Spleen (tissue), 11 donors: Measurements from ENCODE around the gene THSD4. TPM values are rescaled to one million over a fixed set of nuclear protein-coding genes. Genes with fewer than 3 reads are reported as not detected.

ENCODE experiments used
- DNase-seq: peaks from one replicate; pipeline ENCODE4 v3.0.0-alpha.2; 2020
- H3K27ac ChIP-seq, 8 donors: fragments of 200-600 bp; sonication (generic) in 7 of 8; 1 replicate in 4 of 8; 2 replicates in 4 of 8; pipeline versions ENCODE4 v1.5.0 to v1.8.0; 2016 to 2021; ENCODE audit warnings: inconsistent platforms in 4 of 8, mild to moderate bottlenecking in 4 of 8, moderate library complexity in 1 of 8
- H3K27me3 ChIP-seq, 7 donors: fragments of 200-600 bp; sonication (generic) in 6 of 7; replicated peaks in 1 of 7; 1 replicate in 4 of 7; 2 replicates in 3 of 7; pipeline versions ENCODE4 v1.5.0 to v1.8.0; 2016 to 2021; ENCODE audit warnings: inconsistent platforms in 3 of 7, mild to moderate bottlenecking in 1 of 7
- H3K36me3 ChIP-seq, 6 donors: fragments of 200-600 bp; sonication (generic) in 5 of 6; 1 replicate in 4 of 6; 2 replicates in 2 of 6; pipeline versions ENCODE4 v1.5.0 to v1.8.0; 2016 to 2021; ENCODE audit warnings: inconsistent platforms in 2 of 6
- H3K4me1 ChIP-seq, 6 donors: fragments of 200-600 bp; sonication (generic) in 5 of 6; 1 replicate in 3 of 6; 2 replicates in 3 of 6; pipeline versions ENCODE4 v1.5.0 to v1.8.0; 2016 to 2021; ENCODE audit warnings: inconsistent platforms in 3 of 6
- H3K4me3 ChIP-seq, 8 donors: fragments of 200-600 bp; sonication (generic) in 7 of 8; 1 replicate in 4 of 8; 2 replicates in 4 of 8; pipeline versions ENCODE4 v1.5.0 to v1.8.0; 2016 to 2021; ENCODE audit warnings: inconsistent platforms in 4 of 8, mild to moderate bottlenecking in 4 of 8, moderate library complexity in 2 of 8
- H3K9me3 ChIP-seq, 8 donors: fragments of 200-600 bp; sonication (generic) in 7 of 8; 1 replicate in 4 of 8; 2 replicates in 4 of 8; pipeline versions ENCODE4 v1.5.0 to v1.8.0; 2016 to 2021; ENCODE audit warnings: inconsistent platforms in 4 of 8
- CTCF ChIP-seq, 11 experiments: fragments of 200-600 bp in 7 of 11; fragments of 450-650 bp in 4 of 11; sonication (generic) in 4 of 11; IDR thresholded peaks in 8 of 11; conservative IDR thresholded peaks in 3 of 11; 1 replicate in 7 of 11; 2 replicates in 4 of 11; pipeline versions ENCODE4 v1.4.0 to v1.8.0; 2016 to 2021; ENCODE audit warnings: antibody characterized with exemption in 11 of 11, inconsistent platforms in 4 of 11, mild to moderate bottlenecking in 1 of 11
- POLR2A ChIP-seq, 3 donors: fragments of 450-650 bp; IDR thresholded peaks; one replicate each; pipeline ENCODE4 v1.5.1; 2017; ENCODE audit warnings: antibody characterized with exemption in 3 of 3, mild to moderate bottlenecking in 1 of 3
- POLR2AphosphoS5 ChIP-seq, 3 donors: sonication (generic); formaldehyde crosslinking; IDR thresholded peaks; one replicate each; pipeline ENCODE4 v1.5.1; 2017; ENCODE audit warnings: antibody characterized with exemption in 3 of 3
- WGBS, 5 donors: extraction: QIAGEN DNeasy Blood & Tissue Kit in 3 of 5; methylation state at CpG; one replicate each; pipeline versions ENCODE4 v1.1.5 to v1.1.7; 2013 to 2018; 5-methylcytosine and 5-hydroxymethylcytosine counted together
- intact Hi-C: fragments of 100-400 bp; cut with DNase I; formaldehyde crosslinking; loops from one replicate; pipeline ENCODE4 v1.15.0; 2023; ENCODE audit warnings: low total_unique reads
- polyA plus RNA-seq, 3 donors: library from polyadenylated mRNA; stranded (reverse); fragments of 200-250 nt; gene quantifications; one replicate each; pipeline ENCODE4 v1.2.1, GENCODE V29; 2013
- total RNA-seq, 7 donors: library from RNA; depleted of rRNA in 3 of 7; stranded (reverse); fragments of >200 nt in 3 of 7; fragmentation: NEBNext Ultra II Directional in 4 of 7; extraction: Animal tissue kit (Norgen Biotek cat#: 25700) in 4 of 7; gene quantifications; one replicate each; pipeline versions ENCODE4 v1.1.0 to v1.2.1, GENCODE V29; 2016 to 2021
- donor health status: healthy with polysubstance abuse.
- donor health status: DM: no; HTN: no; CAD: no; lungs with moderate emphysema.
- donor health status: DM: no; HTN: no; CAD: no.
- donor health status: Bipolar disorder and iron deficiency.
- donor health status: healthy.
- donor health status: DM: no; HTN: no; CAD: no.
- donor health status: DM: yes; HTN: yes; CAD: no.

THSD4 gene
- total and polyA plus RNA-seq, 10 donors, result 0.29 to 11.3 (median 3.4) TPM

GRCh38 chr15:71654042-71654719 lies 538.9 kb downstream of the THSD4 start:
- no peak for TF ChIP-seq POLR2AphosphoS5 (IDR thresholded peaks at IDR 0.05)
- no peak for TF ChIP-seq POLR2A (IDR thresholded peaks at IDR 0.05)
- no peak for TF ChIP-seq CTCF (IDR thresholded peaks at IDR 0.05 in 8 of 11, conservative IDR thresholded peaks at IDR 0.05 in 3 of 11)
- 53 to 79% (median 59%) methylated on average over 8 of the region's 8 CpGs for WGBS, 5 donors
- Histone ChIP-seq H3K4me1 (no peaks in the 10 kb centered on the region), H3K4me3 (no peak overlapping the region), H3K27ac (peak overlapping the region in 6 of 8 donors; percentile 0 to 67 (median 18)), H3K9me3 (no peaks in the 10 kb centered on the region), H3K27me3 (no peaks in the 10 kb centered on the region), H3K36me3 (no peaks in the 10 kb centered on the region)
- intact Hi-C loops, result no loop called here
- no peak for DNase-seq

GRCh38 chr15:71654720-71655174 lies 539.5 kb downstream of the THSD4 start:
- Histone ChIP-seq H3K4me1 (no peaks in the 10 kb centered on the region), H3K9me3 (no peaks in the 10 kb centered on the region), H3K27ac (peak overlapping the region in 6 of 8 donors; percentile 0 to 67 (median 18)), H3K36me3 (no peaks in the 10 kb centered on the region), H3K27me3 (no peaks in the 10 kb centered on the region), H3K4me3 (no peak overlapping the region)
- 66 to 85% (median 80%) methylated on average over 3 of the region's 3 CpGs for WGBS, 5 donors
- TF ChIP-seq POLR2A (IDR thresholded peaks at IDR 0.05) (no peak), CTCF (IDR thresholded peaks at IDR 0.05 in 8 of 11, conservative IDR thresholded peaks at IDR 0.05 in 3 of 11) (no peak), POLR2AphosphoS5 (IDR thresholded peaks at IDR 0.05) (peak in 1 of 3 donors; percentile 5)
- no peak for DNase-seq
- intact Hi-C loops, result no loop called here

GRCh38 chr15:71656425-71656824 lies 541.2 kb downstream of the THSD4 start:
- DNase-seq, result no peak
- Histone ChIP-seq H3K9me3 (no peaks in the 10 kb centered on the region), H3K36me3 (no peaks in the 10 kb centered on the region), H3K27ac (no peak overlapping the region), H3K4me3 (no peak overlapping the region), H3K4me1 (no peaks in the 10 kb centered on the region), H3K27me3 (no peaks in the 10 kb centered on the region)
- WGBS, 5 donors, result 67 to 98% (median 69%) methylated on average over 4 of the region's 4 CpGs
- intact Hi-C loops, result no loop called here
- TF ChIP-seq CTCF (IDR thresholded peaks at IDR 0.05 in 8 of 11, conservative IDR thresholded peaks at IDR 0.05 in 3 of 11) (no peak), POLR2AphosphoS5 (IDR thresholded peaks at IDR 0.05) (no peak), POLR2A (IDR thresholded peaks at IDR 0.05) (no peak)

- 84 to 92% (median 89%) methylated on average over 2 of the region's 2 CpGs for WGBS, 5 donors
- no peak overlapping the region for H3K27ac ChIP-seq
- TF ChIP-seq POLR2AphosphoS5 (IDR thresholded peaks at IDR 0.05) (no peak), CTCF (IDR thresholded peaks at IDR 0.05 in 8 of 11, conservative IDR thresholded peaks at IDR 0.05 in 3 of 11) (no peak), POLR2A (IDR thresholded peaks at IDR 0.05) (no peak)
- no peaks in the 10 kb centered on the region for H3K4me1 ChIP-seq
- no peak for DNase-seq
- no peaks in the 10 kb centered on the region for H3K36me3 ChIP-seq
- H3K4me3 ChIP-seq, result no peak overlapping the region
- intact Hi-C loops, result no loop called here
- H3K9me3 ChIP-seq, result no peaks in the 10 kb centered on the region
- no peaks in the 10 kb centered on the region for H3K27me3 ChIP-seq
Measured at GRCh38 chr15:71657141-71657540, 541.9 kb downstream of the THSD4 start.
